Kidney epithelial cell (primary cell): ENCODE results near the gene CNTN5. TPM values are rescaled to one million over a fixed set of nuclear protein-coding genes. Genes with fewer than 3 reads are reported as not detected.

Source experiments
- DNase-seq: peaks from one replicate; pipeline ENCODE4 v3.0.0-alpha.2; 2010; ENCODE audit warnings: low read depth
- H3K27me3 ChIP-seq: 2 replicates; pipeline ENCODE4 v1.6.0; 2011; ENCODE audit warnings: low read length; ENCODE audit not compliant: control insufficient read depth, insufficient read depth
- H3K36me3 ChIP-seq: 2 replicates; pipeline ENCODE4 v1.5.1; 2011; ENCODE audit warnings: low read length; ENCODE audit not compliant: control insufficient read depth, insufficient read depth
- H3K4me3 ChIP-seq: 2 replicates; pipeline ENCODE4 v1.5.1; 2011; ENCODE audit warnings: low read depth, mild to moderate bottlenecking, control low read depth, low read length
- total RNA-seq: library from RNA; depleted of rRNA; stranded (reverse); fragments of >200 nt; gene quantifications from 2 replicates; pipeline ENCODE4 v1.2.3, GENCODE V29; 2015
- TF ChIP-seq, protein P1 (sequence below): IDR thresholded peaks from 2 replicates; pipeline ENCODE4 v1.5.1; 2011; ENCODE audit warnings: mild to moderate bottlenecking, moderate library complexity, low read length, control low read depth, inconsistent platforms; ENCODE audit not compliant: insufficient read depth, poor library complexity, severe bottlenecking

CNTN5 gene
- total RNA-seq, 1 donor from 2014 or later = 0.29 TPM

DNA sequence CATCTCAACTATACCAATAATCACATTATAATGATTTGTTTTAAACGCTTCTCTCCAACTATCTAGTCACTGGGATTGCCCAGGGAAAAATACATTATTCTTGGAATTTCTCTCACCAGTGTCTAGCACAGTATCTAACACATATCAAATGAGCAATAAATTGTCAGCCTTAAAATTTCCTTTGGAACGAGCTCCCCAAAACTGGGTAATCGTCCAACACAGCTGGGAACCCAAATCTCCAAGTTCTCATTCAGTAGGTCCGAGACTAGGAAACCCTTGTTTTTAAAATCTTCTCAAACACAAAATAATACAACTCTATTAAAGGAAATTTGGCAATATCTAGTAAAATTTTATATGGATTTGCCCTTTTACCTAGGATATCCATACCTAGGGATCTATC lies 1338.5 kb downstream of the CNTN5 start:
- no peak for DNase-seq
- Histone ChIP-seq H3K27me3 (no peaks in the 10 kb centered on the region), H3K4me3 (no peak overlapping the region), H3K36me3 (no peaks in the 10 kb centered on the region)
- TF ChIP-seq, protein P1, sequence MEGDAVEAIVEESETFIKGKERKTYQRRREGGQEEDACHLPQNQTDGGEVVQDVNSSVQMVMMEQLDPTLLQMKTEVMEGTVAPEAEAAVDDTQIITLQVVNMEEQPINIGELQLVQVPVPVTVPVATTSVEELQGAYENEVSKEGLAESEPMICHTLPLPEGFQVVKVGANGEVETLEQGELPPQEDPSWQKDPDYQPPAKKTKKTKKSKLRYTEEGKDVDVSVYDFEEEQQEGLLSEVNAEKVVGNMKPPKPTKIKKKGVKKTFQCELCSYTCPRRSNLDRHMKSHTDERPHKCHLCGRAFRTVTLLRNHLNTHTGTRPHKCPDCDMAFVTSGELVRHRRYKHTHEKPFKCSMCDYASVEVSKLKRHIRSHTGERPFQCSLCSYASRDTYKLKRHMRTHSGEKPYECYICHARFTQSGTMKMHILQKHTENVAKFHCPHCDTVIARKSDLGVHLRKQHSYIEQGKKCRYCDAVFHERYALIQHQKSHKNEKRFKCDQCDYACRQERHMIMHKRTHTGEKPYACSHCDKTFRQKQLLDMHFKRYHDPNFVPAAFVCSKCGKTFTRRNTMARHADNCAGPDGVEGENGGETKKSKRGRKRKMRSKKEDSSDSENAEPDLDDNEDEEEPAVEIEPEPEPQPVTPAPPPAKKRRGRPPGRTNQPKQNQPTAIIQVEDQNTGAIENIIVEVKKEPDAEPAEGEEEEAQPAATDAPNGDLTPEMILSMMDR = no peak

DNA sequence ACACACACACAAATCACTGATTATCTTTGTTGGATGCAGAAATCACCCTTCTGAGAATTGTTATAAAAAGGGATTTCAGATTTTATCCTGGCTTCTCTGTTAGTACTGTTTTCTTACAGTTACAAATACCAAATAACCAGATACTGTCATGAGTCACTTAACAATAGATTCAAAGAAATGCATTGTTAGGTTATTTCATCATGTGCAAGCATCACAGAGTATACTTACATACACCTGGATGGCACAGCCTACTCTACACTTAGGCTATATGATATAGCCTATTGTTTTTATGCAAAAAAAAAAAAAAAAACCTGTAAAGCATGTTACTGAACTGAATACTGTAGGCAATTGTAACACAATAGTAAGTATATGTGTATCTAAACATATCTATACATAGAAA lies 1347.1 kb downstream of the CNTN5 start:
- Histone ChIP-seq H3K36me3 (no peaks in the 10 kb centered on the region), H3K4me3 (no peak overlapping the region), H3K27me3 (no peaks in the 10 kb centered on the region)
- no peak for DNase-seq
- TF ChIP-seq, protein P1 = no peak

DNA sequence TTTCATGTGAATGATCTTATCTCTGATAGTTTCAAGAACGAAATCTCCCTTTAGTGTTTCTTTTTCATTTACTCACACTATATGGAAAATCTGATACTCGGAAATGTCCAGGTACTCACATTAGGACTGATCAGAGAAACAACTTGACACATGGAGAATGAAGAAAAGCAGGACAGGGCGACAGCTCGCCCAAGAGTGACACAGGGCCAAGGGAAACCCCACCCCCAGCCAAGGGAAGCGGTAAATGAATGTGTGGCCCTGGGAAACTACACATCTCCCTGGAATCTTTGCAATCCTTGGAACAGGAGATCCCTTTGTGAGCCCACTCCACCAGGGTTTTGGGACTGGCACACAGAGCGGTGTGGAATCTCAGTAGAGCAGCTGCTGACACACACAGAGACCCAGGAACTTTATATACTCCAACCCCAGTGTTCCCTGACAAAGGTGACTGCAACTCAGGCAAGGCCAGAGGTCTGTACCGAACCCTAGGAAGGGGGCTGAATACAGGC lies 1362.7 kb downstream of the CNTN5 start:
- Histone ChIP-seq H3K4me3 (no peak overlapping the region), H3K27me3 (no peaks in the 10 kb centered on the region), H3K36me3 (no peaks in the 10 kb centered on the region)
- TF ChIP-seq, protein P1 = no peak
- no peak for DNase-seq

DNA sequence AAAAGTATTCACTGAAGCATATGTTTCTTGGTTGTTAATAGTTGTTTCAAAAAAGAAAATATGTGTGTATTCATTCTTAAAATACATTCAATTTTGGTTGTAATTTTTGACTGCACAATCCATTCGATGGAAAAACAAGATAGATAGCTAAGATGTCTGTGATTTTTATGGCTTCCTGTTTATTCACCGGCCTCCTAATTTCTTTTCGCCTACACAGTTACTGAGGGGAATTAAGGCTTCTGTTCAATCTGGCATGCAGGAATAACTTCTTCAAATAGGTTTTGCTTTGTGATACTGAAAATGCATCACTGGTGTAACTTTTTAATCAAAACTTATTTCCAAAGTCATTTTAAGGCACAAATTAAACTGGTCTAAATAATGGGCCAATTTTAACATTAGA lies 1375.5 kb downstream of the CNTN5 start:
- DNase-seq = no peak
- no peaks in the 10 kb centered on the region for H3K27me3 ChIP-seq
- H3K36me3 ChIP-seq = no peaks in the 10 kb centered on the region
- H3K4me3 ChIP-seq = no peak overlapping the region
- TF ChIP-seq, protein P1 = no peak

DNA sequence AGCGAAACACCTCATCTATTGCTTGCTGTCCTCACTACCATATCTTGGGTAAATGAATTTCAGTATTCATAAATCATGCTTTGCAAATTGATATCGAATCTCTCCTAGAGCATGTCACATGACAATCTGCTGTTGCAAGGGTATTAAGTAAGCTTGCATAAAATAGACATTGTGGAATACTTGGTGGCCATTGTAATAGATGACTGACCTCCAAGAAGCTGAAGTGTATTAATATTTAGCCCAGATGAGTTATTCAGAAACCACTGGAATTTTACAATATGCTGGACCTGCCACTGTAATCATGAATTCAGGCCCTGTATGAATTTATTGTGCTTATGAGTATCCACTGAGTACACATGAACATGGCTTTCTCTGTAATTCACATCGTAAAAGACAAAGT lies 1376.7 kb downstream of the CNTN5 start:
- no peaks in the 10 kb centered on the region for H3K36me3 ChIP-seq
- TF ChIP-seq, protein P1 = no peak
- H3K27me3 ChIP-seq = no peaks in the 10 kb centered on the region
- no peak for DNase-seq
- no peak overlapping the region for H3K4me3 ChIP-seq

DNA sequence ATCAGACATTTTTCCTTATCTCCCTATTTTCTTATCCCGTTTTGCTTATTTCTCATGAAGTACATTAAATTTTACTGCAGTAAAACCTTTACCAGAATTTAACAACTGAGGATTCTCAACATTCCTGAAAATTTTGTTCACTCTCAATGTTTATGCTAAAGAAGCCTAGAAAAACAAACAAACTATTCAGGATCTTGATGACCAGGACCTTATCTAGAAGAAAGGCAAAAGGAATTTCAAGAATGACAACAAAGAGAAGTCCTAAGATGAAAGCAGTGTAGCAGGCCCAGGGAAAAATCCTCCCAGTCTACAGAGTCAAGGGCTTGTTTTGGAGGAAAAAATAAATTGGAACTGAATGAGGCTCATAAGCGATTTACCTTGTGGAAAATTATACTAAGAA lies 1383.1 kb downstream of the CNTN5 start:
- peak; percentile 18 for DNase-seq
- Histone ChIP-seq H3K36me3 (no peaks in the 10 kb centered on the region), H3K27me3 (no peaks in the 10 kb centered on the region), H3K4me3 (no peak overlapping the region)
- TF ChIP-seq, protein P1 = no peak
